CD4-positive, alpha-beta T cell (primary cell): ENCODE results near the gene PLCB3. TPM values are rescaled to one million over a fixed set of nuclear protein-coding genes. Genes with fewer than 3 reads are reported as not detected.

ENCODE experiments used
- ATAC-seq: fragments of 200-7000 bp; cut with Tn5 transposase; one replicate; pipeline ENCODE4 v1.10.0; 2022; ENCODE audit warnings: mild to moderate bottlenecking; ENCODE audit not compliant: poor library complexity
- CTCF ChIA-PET: fragments of 350-600 bp; sonication (Branson Sonifier 250); formaldehyde crosslinking; loops from one replicate; lab custom pipeline; 2021; ENCODE audit warnings: antibody characterized with exemption, inconsistent platforms; lab: Charles Lee
- POLR2A ChIA-PET: fragments of 350-600 bp; sonication (Branson Sonifier 250); formaldehyde crosslinking; loops from one replicate; lab custom pipeline; 2021; ENCODE audit warnings: antibody characterized with exemption, inconsistent platforms; lab: Charles Lee
- DNase-seq, 14 experiments: peaks; one replicate each; pipeline ENCODE4 v3.0.0-alpha.2; 2013 to 2020; ENCODE audit warnings: mixed read lengths in 2 of 14
- H3K27ac ChIP-seq, 2 donors: one replicate each; pipeline versions ENCODE4 v1.5.1 to v1.7.0; 2013; ENCODE audit warnings: low read length in 2 of 2, low read depth in 1 of 2, mild to moderate bottlenecking in 1 of 2
- H3K27me3 ChIP-seq, 2 experiments: 1 replicate in 1 of 2; 2 replicates in 1 of 2; pipeline versions ENCODE4 v1.6.1 to v1.7.0; 2013; ENCODE audit warnings: low read length in 2 of 2, control low read depth in 1 of 2, mild to moderate bottlenecking in 1 of 2, moderate library complexity in 1 of 2; ENCODE audit not compliant: insufficient read depth in 2 of 2, control insufficient read depth in 1 of 2
- H3K36me3 ChIP-seq: one replicate; pipeline ENCODE4 v1.6.1; 2013; ENCODE audit warnings: low read length, control low read depth; ENCODE audit not compliant: insufficient read depth
- H3K4me1 ChIP-seq: one replicate; pipeline ENCODE4 v1.6.1; 2013; ENCODE audit warnings: low read length, control low read depth; ENCODE audit not compliant: insufficient read depth
- H3K4me3 ChIP-seq: one replicate; pipeline ENCODE4 v1.5.1; 2013; ENCODE audit warnings: mild to moderate bottlenecking, low read length, moderate library complexity
- H3K9me3 ChIP-seq, 2 experiments: 1 replicate in 1 of 2; 2 replicates in 1 of 2; pipeline versions ENCODE4 v1.6.1 to v1.7.0; 2013; ENCODE audit warnings: low read length in 2 of 2, mild to moderate bottlenecking in 2 of 2, control low read depth in 1 of 2, moderate library complexity in 1 of 2; ENCODE audit not compliant: control insufficient read depth in 1 of 2, insufficient read depth in 1 of 2
- H3K27ac Mint-ChIP-seq: one replicate; pipeline ENCODE4 v1.8.0; 2020; ENCODE audit warnings: mixed read lengths
- H3K27me3 Mint-ChIP-seq: one replicate; pipeline ENCODE4 v1.8.0; 2021; ENCODE audit warnings: mixed read lengths
- H3K36me3 Mint-ChIP-seq: one replicate; pipeline ENCODE4 v1.8.0; 2021; ENCODE audit warnings: low read depth, mixed read lengths
- H3K4me1 Mint-ChIP-seq: one replicate; pipeline ENCODE4 v1.8.0; 2021; ENCODE audit warnings: low read depth, mixed read lengths
- H3K4me3 Mint-ChIP-seq: one replicate; pipeline ENCODE4 v1.8.0; 2020; ENCODE audit warnings: mild to moderate bottlenecking, mixed read lengths
- H3K9me3 Mint-ChIP-seq: one replicate; pipeline ENCODE4 v1.8.0; 2020; ENCODE audit warnings: mixed read lengths
- CTCF ChIP-seq: fragments of 200-600 bp; IDR thresholded peaks from one replicate; pipeline ENCODE4 v1.8.0; 2022; ENCODE audit warnings: antibody characterized with exemption, mild to moderate bottlenecking
- intact Hi-C, 2 experiments: fragments of 100-400 bp; cut with DNase I in 1 of 2; cut with micrococcal nuclease in 1 of 2; formaldehyde crosslinking; loops; one replicate each; pipeline versions ENCODE4 v1.15.1 to v1.9.0; 2023 to 2025; cut with DNase I, micrococcal nuclease
- total RNA-seq, 174 experiments: library from RNA in 2 of 174; stranded (reverse) in 2 of 174; gene quantifications; one replicate each; pipeline ENCODE4 v1.2.3 and lab custom pipeline; 2021 to 2026

PLCB3 gene
- total RNA-seq, 2 experiments from 2014 or later = 2.5 to 2.7 TPM

GRCh38 chr11:64262271-64263002, 11.1 kb downstream of the PLCB3 start:
- ATAC-seq (no peak), DNase-seq (no peak)
- ChIA-PET POLR2A (interaction anchor here (0.9 to 1.0 kb wide), 2 partner anchors 22 to 57 kb away, joined by 3 read pairs; partner anchors contain the start of gene BAD), CTCF (interaction anchor here (1.5 kb wide), 1 partner anchor 38 kb away, joined by 5 read pairs; no protein-coding TSS in a partner anchor)
- no peak overlapping the region for H3K27ac Mint-ChIP-seq
- no peaks in the 10 kb centered on the region for H3K9me3 Mint-ChIP-seq
- peaks cover 7% of the 10 kb centered on the region for H3K4me1 ChIP-seq
- H3K36me3 Mint-ChIP-seq = peaks cover 13% of the 10 kb centered on the region
- no peak for TF ChIP-seq CTCF
- no peaks in the 10 kb centered on the region for H3K9me3 ChIP-seq
- no peaks in the 10 kb centered on the region for H3K4me1 Mint-ChIP-seq
- no peak overlapping the region for H3K4me3 Mint-ChIP-seq
- intact Hi-C loops = no loop called here
- H3K36me3 ChIP-seq = peaks cover 20% of the 10 kb centered on the region
- no peak overlapping the region for H3K27ac ChIP-seq
- H3K27me3 Mint-ChIP-seq = no peaks in the 10 kb centered on the region
- H3K27me3 ChIP-seq = no peaks in the 10 kb centered on the region
- no peak overlapping the region for H3K4me3 ChIP-seq

DNA sequence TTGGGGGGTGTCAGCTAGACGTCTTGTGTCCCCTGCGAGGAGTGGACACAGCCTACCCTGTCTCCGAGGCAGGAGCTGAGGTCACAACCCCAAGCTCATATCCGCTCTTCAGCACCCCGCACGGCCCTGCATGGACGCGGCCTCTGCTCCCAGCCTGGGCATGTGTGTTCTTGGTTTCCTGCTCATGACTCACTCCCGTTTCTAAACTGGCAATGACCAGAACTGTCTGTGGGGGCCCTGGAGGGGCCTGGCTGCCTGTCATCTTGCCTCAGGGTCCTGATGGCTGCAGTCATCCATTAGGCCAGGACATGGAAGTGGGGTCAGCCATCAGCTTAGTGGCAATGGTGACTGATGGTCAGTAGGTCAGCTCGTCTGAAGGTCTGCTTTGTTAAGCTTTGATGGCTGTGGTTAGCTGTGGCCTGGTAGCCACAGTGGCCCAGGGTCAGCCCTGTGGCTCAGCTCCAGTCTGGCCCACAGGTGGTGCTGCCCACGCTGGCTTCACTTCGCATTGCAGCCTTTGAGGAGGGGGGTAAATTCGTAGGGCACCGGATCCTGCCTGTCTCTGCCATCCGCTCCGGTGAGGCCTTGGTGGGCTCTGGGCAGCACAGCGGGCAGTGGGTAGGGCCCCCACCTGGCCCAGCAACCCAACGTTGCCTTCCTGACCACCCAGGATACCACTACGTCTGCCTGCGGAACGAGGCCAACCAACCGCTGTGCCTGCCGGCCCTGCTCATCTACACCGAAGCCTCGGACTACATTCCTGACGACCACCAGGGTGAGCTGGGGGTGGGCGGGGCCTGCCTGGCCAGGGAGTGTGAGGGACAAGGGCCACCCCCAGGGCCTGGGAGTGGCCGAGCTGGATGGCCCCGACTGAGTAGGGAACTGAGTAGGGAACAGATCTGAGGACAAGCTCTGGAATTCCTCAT, 12.0 kb downstream of the PLCB3 start:
- POLR2A ChIA-PET = interaction anchor here (0.9 to 1.0 kb wide), 2 partner anchors 22 to 58 kb away, joined by 3 read pairs; partner anchors contain the start of gene BAD

More for the DNA sequence above, 12.0 kb downstream of the PLCB3 start:
- no peaks in the 10 kb centered on the region for H3K9me3 Mint-ChIP-seq
- peaks cover 4% of the 10 kb centered on the region for H3K4me1 Mint-ChIP-seq
- no peak overlapping the region for H3K27ac Mint-ChIP-seq
- H3K9me3 ChIP-seq = no peaks in the 10 kb centered on the region
- no peak for ATAC-seq
- no peaks in the 10 kb centered on the region for H3K27me3 Mint-ChIP-seq
- TF ChIP-seq CTCF = no peak
- peaks cover 16% of the 10 kb centered on the region for H3K4me1 ChIP-seq
- no peak overlapping the region for H3K27ac ChIP-seq
- H3K27me3 ChIP-seq = no peaks in the 10 kb centered on the region
- no peak for DNase-seq
- H3K36me3 Mint-ChIP-seq = peaks cover 6% of the 10 kb centered on the region
- no peak overlapping the region for H3K4me3 ChIP-seq
- CTCF ChIA-PET = interaction anchor here (1.5 kb wide), 1 partner anchor 38 kb away, joined by 5 read pairs; no protein-coding TSS in a partner anchor
- intact Hi-C loops = no loop called here
- H3K36me3 ChIP-seq = peaks cover 18% of the 10 kb centered on the region
- no peak overlapping the region for H3K4me3 Mint-ChIP-seq
